Skeletal muscle satellite cell (primary cell): Measurements from ENCODE around the gene MUSTN1. TPM values are rescaled to one million over a fixed set of nuclear protein-coding genes. Genes with fewer than 3 reads are reported as not detected.

Source experiments
- H3K27me3 ChIP-seq: 2 replicates; pipeline ENCODE4 v1.7.0; 2013; ENCODE audit warnings: low read length; ENCODE audit not compliant: control insufficient read depth, insufficient read depth
- H3K36me3 ChIP-seq: 2 replicates; pipeline ENCODE4 v1.7.0; 2013; ENCODE audit warnings: mild to moderate bottlenecking, control low read depth, low read length; ENCODE audit not compliant: insufficient read depth
- H3K4me1 ChIP-seq: 2 replicates; pipeline ENCODE4 v1.7.0; 2013; ENCODE audit warnings: low read length; ENCODE audit not compliant: control insufficient read depth, insufficient read depth
- H3K4me2 ChIP-seq: 2 replicates; pipeline ENCODE4 v1.7.0; 2013; ENCODE audit warnings: mild to moderate bottlenecking, low read length
- H3K4me3 ChIP-seq: 2 replicates; pipeline ENCODE4 v1.7.0; 2013; ENCODE audit warnings: low read length
- H3K9ac ChIP-seq: 2 replicates; pipeline ENCODE4 v1.7.0; 2013; ENCODE audit warnings: mild to moderate bottlenecking, low read depth, low read length, moderate library complexity
- H3K9me3 ChIP-seq: replicated peaks from 2 replicates; pipeline ENCODE4 v1.7.0; 2013; ENCODE audit warnings: mild to moderate bottlenecking, control low read depth, low read length
- small RNA-seq: library from RNA; depleted of rRNA; stranded (forward); fragments of <200 nt; gene quantifications from one replicate; pipeline ENCODE3, GENCODE V24; 2012

The MUSTN1 gene

GRCh38 chr3:52788890-52789745, 45.7 kb downstream of the MUSTN1 start:
- H3K9ac ChIP-seq: no peak overlapping the region
- H3K4me3 ChIP-seq: no peak overlapping the region
- peaks cover 22% of the 10 kb centered on the region for H3K27me3 ChIP-seq
- H3K36me3 ChIP-seq: no peaks in the 10 kb centered on the region
- no peaks in the 10 kb centered on the region for H3K9me3 ChIP-seq
- no peak overlapping the region for H3K4me2 ChIP-seq
- H3K4me1 ChIP-seq: peaks cover 13% of the 10 kb centered on the region

GRCh38 chr3:52787672-52788625, 46.9 kb downstream of the MUSTN1 start:
- Histone ChIP-seq H3K4me3 (no peak overlapping the region), H3K9ac (no peak overlapping the region), H3K9me3 (no peaks in the 10 kb centered on the region), H3K4me1 (peaks cover 3% of the 10 kb centered on the region), H3K27me3 (peaks cover 29% of the 10 kb centered on the region), H3K36me3 (no peaks in the 10 kb centered on the region), H3K4me2 (no peak overlapping the region)

- Histone ChIP-seq H3K9ac (no peak overlapping the region), H3K4me2 (no peak overlapping the region), H3K4me1 (no peaks in the 10 kb centered on the region), H3K27me3 (peaks cover 35% of the 10 kb centered on the region), H3K4me3 (no peak overlapping the region), H3K9me3 (no peaks in the 10 kb centered on the region), H3K36me3 (no peaks in the 10 kb centered on the region)
Observed at GRCh38 chr3:52787246-52787645, 47.6 kb downstream of the MUSTN1 start.

- Histone ChIP-seq H3K9ac (no peak overlapping the region), H3K36me3 (no peaks in the 10 kb centered on the region), H3K4me3 (no peak overlapping the region), H3K27me3 (peaks cover 42% of the 10 kb centered on the region), H3K4me2 (no peak overlapping the region), H3K4me1 (no peaks in the 10 kb centered on the region), H3K9me3 (no peaks in the 10 kb centered on the region)
Observed at GRCh38 chr3:52786330-52787215, 48.2 kb downstream of the MUSTN1 start.

GRCh38 chr3:52784931-52785590, 49.8 kb downstream of the MUSTN1 start:
- no peak overlapping the region for H3K4me2 ChIP-seq
- no peaks in the 10 kb centered on the region for H3K9me3 ChIP-seq
- H3K27me3 ChIP-seq: peaks cover 55% of the 10 kb centered on the region
- no peaks in the 10 kb centered on the region for H3K36me3 ChIP-seq
- no peak overlapping the region for H3K4me3 ChIP-seq
- H3K4me1 ChIP-seq: no peaks in the 10 kb centered on the region
- no peak overlapping the region for H3K9ac ChIP-seq

GRCh38 chr3:52784021-52784621, 50.7 kb downstream of the MUSTN1 start:
- Histone ChIP-seq H3K9me3 (no peaks in the 10 kb centered on the region), H3K9ac (no peak overlapping the region)

GRCh38 chr3:52783211-52783555, 51.6 kb downstream of the MUSTN1 start:
- H3K27me3 ChIP-seq: peaks cover 71% of the 10 kb centered on the region
- no peak overlapping the region for H3K4me2 ChIP-seq
- H3K9me3 ChIP-seq: no peaks in the 10 kb centered on the region
- H3K9ac ChIP-seq: no peak overlapping the region
- no peak overlapping the region for H3K4me3 ChIP-seq
- H3K4me1 ChIP-seq: no peaks in the 10 kb centered on the region
- H3K36me3 ChIP-seq: no peaks in the 10 kb centered on the region

More at GRCh38 chr3:52784021-52784621, 50.7 kb downstream of the MUSTN1 start:
- no peak overlapping the region for H3K4me2 ChIP-seq
- H3K36me3 ChIP-seq: no peaks in the 10 kb centered on the region
- H3K27me3 ChIP-seq: peaks cover 63% of the 10 kb centered on the region
- H3K4me1 ChIP-seq: no peaks in the 10 kb centered on the region
- no peak overlapping the region for H3K4me3 ChIP-seq

Small RNAs within 50 kb of the gene (small RNA-seq; reads per million reads assigned to genes)
- gene MIR8064 (not detected), gene MUSTN1 (not detected)
